Heart right ventricle (tissue), 16 donors: Measurements from ENCODE around the gene ADGRL1. TPM values are rescaled to one million over a fixed set of nuclear protein-coding genes. Genes with fewer than 3 reads are reported as not detected.
A peak's percentile ranks its signal among the peaks of the same experiment; 100 is the strongest.

ENCODE experiments used
- ATAC-seq, 8 donors: fragments of 200-7000 bp; cut with Tn5 transposase; one replicate each; pipeline ENCODE4 v1.9.1; 2020; ENCODE audit warnings: mild to moderate bottlenecking in 8 of 8, moderate library complexity in 8 of 8, moderate number of reproducible peaks in 1 of 8
- DNase-seq, 2 donors: peaks; one replicate each; pipeline ENCODE4 v3.0.0-alpha.2; 2020
- H3K27ac ChIP-seq, 10 donors: fragments of 200-600 bp; sonication (generic) in 2 of 10; one replicate each; pipeline versions ENCODE4 v1.5.0 to v1.8.0; 2020 to 2022; ENCODE audit warnings: mild to moderate bottlenecking in 3 of 10
- H3K27me3 ChIP-seq, 7 donors: fragments of 200-600 bp; one replicate each; pipeline ENCODE4 v1.8.0; 2021 to 2022; ENCODE audit warnings: mild to moderate bottlenecking in 2 of 7
- H3K36me3 ChIP-seq, 9 donors: fragments of 200-600 bp; sonication (generic) in 1 of 9; one replicate each; pipeline versions ENCODE4 v1.5.0 to v1.8.0; 2020 to 2022; ENCODE audit warnings: mild to moderate bottlenecking in 2 of 9
- H3K4me1 ChIP-seq, 9 donors: fragments of 200-600 bp; sonication (generic) in 1 of 9; one replicate each; pipeline versions ENCODE4 v1.5.0 to v1.8.0; 2020 to 2022; ENCODE audit warnings: mild to moderate bottlenecking in 4 of 9
- H3K4me3 ChIP-seq, 10 donors: fragments of 200-600 bp; sonication (generic) in 2 of 10; one replicate each; pipeline versions ENCODE4 v1.5.0 to v1.8.0; 2020 to 2022; ENCODE audit warnings: mild to moderate bottlenecking in 7 of 10, moderate library complexity in 2 of 10
- H3K9me3 ChIP-seq, 11 donors: fragments of 200-600 bp in 10 of 11; sonication (generic) in 2 of 11; one replicate each; pipeline versions ENCODE4 v1.5.0 to v1.8.0; 2013 to 2022; ENCODE audit warnings: mild to moderate bottlenecking in 2 of 11, control low read depth in 1 of 11, moderate library complexity in 1 of 11
- CTCF ChIP-seq, 9 donors: fragments of 200-600 bp; sonication (generic) in 2 of 9; IDR thresholded peaks; one replicate each; pipeline versions ENCODE4 v1.5.0 to v1.8.0; 2021 to 2022; ENCODE audit warnings: antibody characterized with exemption in 9 of 9, mild to moderate bottlenecking in 5 of 9, moderate library complexity in 1 of 9
- WGBS, 2 donors: extraction: QIAGEN DNeasy Blood & Tissue Kit; methylation state at CpG; one replicate each; pipeline ENCODE4 v1.1.7; 2013; ENCODE audit warnings: inconsistent platforms in 1 of 2; 5-methylcytosine and 5-hydroxymethylcytosine counted together
- intact Hi-C, 10 donors: fragments of 100-400 bp; cut with DNase I; formaldehyde crosslinking; loops; one replicate each; pipeline versions ENCODE4 v1.11.1 to v1.14.2; 2022
- polyA plus RNA-seq, 2 donors: library from polyadenylated mRNA; stranded (reverse); fragments of 200-250 nt; gene quantifications; one replicate each; pipeline ENCODE4 v1.2.3, GENCODE V29; 2013
- total RNA-seq, 10 donors: library from RNA; stranded (reverse); fragmentation: NEBNext Ultra II Directional in 3 of 10; extraction: Animal tissue kit (Norgen Biotek cat#: 25700) in 3 of 10; gene quantifications; one replicate each; pipeline versions ENCODE4 v1.2.1 to v1.2.4, GENCODE V29; 2021 to 2023
- donor health status: Arrhythmogenic right ventricular cardiomyopathy.
- donor health status: ischemic (EF 13 %, LVEDD 7.1; RV severe dilation, severe dysfunction).
- donor health status: healthy with polysubstance abuse.
- donor health status: DM: no; HTN: yes; CAD: no.
- donor health status: DM: no; HTN: no; CAD: no.
- donor health status: ischemic (EF 25% LVEDD 6.9; RV normal size, moderate dysfunction).
- donor health status: ischemic (EF 25% LVEDD 5.7; RV mildly dilated, moderate dysfunction).
- donor health status: healthy.
- donor health status: DM: yes; HTN: yes; CAD: no.
- donor health status: Ischemic cardiomyopathy.
- donor health status: ischemic (EF 35%, LVEDD 5.7; RV mildly dilated, moderate dysfunction).
- donor health status: nonischemic (EF 11% LVEDD 7.7; RV severe dilation, severe dysfunction).
- donor health status: DM: yes; HTN: yes; CAD: no.
- donor health status: PGD.
- donor health status: ischemic (EF 29% LVEDD 5.4; RV normal size, mild dysfunction).
- donor health status: nonischemic (EF 23%, LVEDD 6.1; RV moderate dilation, normal function).

ADGRL1 gene
- total and polyA plus RNA-seq, 12 donors, result 5.1 to 31.9 (median 12.8) TPM

GRCh38 chr19:14135355-14135754, 70.6 kb downstream of the ADGRL1 start:
- H3K27me3 ChIP-seq, result no peaks in the 10 kb centered on the region
- ATAC-seq (no peak), DNase-seq (no peak)
- TF ChIP-seq CTCF (IDR thresholded peaks at IDR 0.05), result no peak
- H3K9me3 ChIP-seq, result no peaks in the 10 kb centered on the region
- intact Hi-C loops, result loop anchor here in 7 of 10 donors (5.0 to 10.0 kb wide), 7 partner anchors 43 to 339 kb away; partner anchors contain the start of genes MISP3 (in 2 of the 7), C19orf67 (in 1 of the 7), PTGER1 (in 1 of the 7) and SAMD1 (in 1 of the 7)
- peaks cover 3 to 53% (median 31%) of the 10 kb centered on the region in 9 donors for H3K4me1 ChIP-seq
- 50 to 58% methylated on average over 6 of the region's 6 CpGs for whole genome bisulfite sequencing, 2 donors
- no peak overlapping the region for H3K27ac ChIP-seq
- H3K36me3 ChIP-seq, result no peaks in the 10 kb centered on the region
- H3K4me3 ChIP-seq, result peak overlapping the region in 3 of 10 donors; percentile 61 to 78 (median 69)

GRCh38 chr19:14127929-14128509, 78.0 kb downstream of the ADGRL1 start:
- no peaks in the 10 kb centered on the region for H3K36me3 ChIP-seq
- H3K9me3 ChIP-seq, result no peaks in the 10 kb centered on the region
- ATAC-seq, result peak; percentile 84 to 94 (median 90)
- TF ChIP-seq CTCF (IDR thresholded peaks at IDR 0.05), result no peak
- H3K4me3 ChIP-seq, result no peak overlapping the region
- no peaks in the 10 kb centered on the region for H3K27me3 ChIP-seq
- peak overlapping the region; percentile 5 to 83 (median 77) for H3K27ac ChIP-seq
- peak in 1 of 2 donors; percentile 55 for DNase-seq
- WGBS, 2 donors, result 63 to 64% methylated on average over 4 of the region's 4 CpGs
- intact Hi-C loops, result no loop called here
- H3K4me1 ChIP-seq, result peaks cover 0 to 43% (median 18%) of the 10 kb centered on the region in 9 donors

GRCh38 chr19:14127176-14127575, 78.8 kb downstream of the ADGRL1 start:
- H3K27ac ChIP-seq, result peak overlapping the region in 9 of 10 donors; percentile 61 to 83 (median 77)

GRCh38 chr19:14122924-14123323, 83.0 kb downstream of the ADGRL1 start:
- no peaks in the 10 kb centered on the region for H3K36me3 ChIP-seq
- ATAC-seq, result no peak

More at GRCh38 chr19:14127176-14127575, 78.8 kb downstream of the ADGRL1 start:
- Histone ChIP-seq H3K9me3 (no peaks in the 10 kb centered on the region), H3K36me3 (no peaks in the 10 kb centered on the region), H3K27me3 (no peaks in the 10 kb centered on the region), H3K4me1 (peaks cover 0 to 43% (median 18%) of the 10 kb centered on the region in 9 donors), H3K4me3 (no peak overlapping the region)
- TF ChIP-seq CTCF (IDR thresholded peaks at IDR 0.05), result no peak
- DNase-seq (peak; percentile 41 to 47), ATAC-seq (peak; percentile 62 to 77 (median 70))
- 58 to 64% methylated on average over 8 of the region's 8 CpGs for WGBS, 2 donors
- intact Hi-C loops, result no loop called here

More at GRCh38 chr19:14122924-14123323, 83.0 kb downstream of the ADGRL1 start:
- TF ChIP-seq CTCF (IDR thresholded peaks at IDR 0.05), result no peak
- no peak for DNase-seq
- peaks cover 8 to 38% (median 28%) of the 10 kb centered on the region in 9 donors for H3K4me1 ChIP-seq
- H3K27ac ChIP-seq, result no peak overlapping the region
- WGBS, 2 donors, result 96% methylated on average over 6 of the region's 6 CpGs
- H3K4me3 ChIP-seq, result no peak overlapping the region
- H3K9me3 ChIP-seq, result no peaks in the 10 kb centered on the region
- H3K27me3 ChIP-seq, result no peaks in the 10 kb centered on the region
- intact Hi-C loops, result no loop called here
